Neural crest cell (in vitro differentiated cells): ENCODE results near the gene ABAT. TPM values are rescaled to one million over a fixed set of nuclear protein-coding genes. Genes with fewer than 3 reads are reported as not detected.

Experiments used
- DNase-seq: peaks from one replicate; pipeline ENCODE4 v3.0.0; 2021; ENCODE audit warnings: low read depth, mixed read lengths, low spot score
- H3K27ac Mint-ChIP-seq: one replicate; pipeline ENCODE4 v1.8.0; 2021; ENCODE audit warnings: mild to moderate bottlenecking, mixed read lengths; ENCODE audit not compliant: unreplicated experiment
- H3K27me3 Mint-ChIP-seq: 2 replicates; pipeline ENCODE4 v1.8.0; 2021; ENCODE audit warnings: low read depth, mild to moderate bottlenecking, mixed read lengths
- H3K36me3 Mint-ChIP-seq: 2 replicates; pipeline ENCODE4 v1.8.0; 2021; ENCODE audit warnings: low read depth, mild to moderate bottlenecking, mixed read lengths
- H3K4me1 Mint-ChIP-seq: 2 replicates; pipeline ENCODE4 v1.8.0; 2021; ENCODE audit warnings: mixed read lengths
- H3K4me3 Mint-ChIP-seq: one replicate; pipeline ENCODE4 v1.8.0; 2021; ENCODE audit warnings: mild to moderate bottlenecking, mixed read lengths
- H3K9me3 Mint-ChIP-seq: 2 replicates; pipeline ENCODE4 v1.8.0; 2021; ENCODE audit warnings: mixed read lengths
- CTCF ChIP-seq: fragments of 200-600 bp; sonication (generic); conservative IDR thresholded peaks from 2 replicates; pipeline ENCODE4 v1.5.0; 2021; ENCODE audit warnings: antibody characterized with exemption, mild to moderate bottlenecking
- total RNA-seq: library from RNA; stranded (reverse); gene quantifications from 2 replicates; pipeline ENCODE4 v1.2.1, GENCODE V29; 2021

The ABAT gene
- total RNA-seq, 1 donor from 2014 or later = 35.2 TPM

GRCh38 chr16:8727131-8727806, 52.9 kb downstream of the ABAT start:
- Mint-ChIP-seq H3K4me3 (no peak overlapping the region), H3K27ac (no peak overlapping the region), H3K36me3 (peaks cover 7% of the 10 kb centered on the region), H3K27me3 (no peaks in the 10 kb centered on the region), H3K9me3 (peaks cover 3% of the 10 kb centered on the region), H3K4me1 (peaks cover 30% of the 10 kb centered on the region)
- no peak for TF ChIP-seq CTCF
- no peak for DNase-seq

GRCh38 chr16:8727857-8728618, 53.6 kb downstream of the ABAT start:
- peaks cover 7% of the 10 kb centered on the region for H3K36me3 Mint-ChIP-seq
- peaks cover 30% of the 10 kb centered on the region for H3K4me1 Mint-ChIP-seq
- no peak for TF ChIP-seq CTCF
- H3K9me3 Mint-ChIP-seq = peaks cover 3% of the 10 kb centered on the region
- no peaks in the 10 kb centered on the region for H3K27me3 Mint-ChIP-seq
- no peak for DNase-seq
- no peak overlapping the region for H3K27ac Mint-ChIP-seq
- H3K4me3 Mint-ChIP-seq = no peak overlapping the region

GRCh38 chr16:8729779-8730334, 55.4 kb downstream of the ABAT start:
- Mint-ChIP-seq H3K9me3 (peaks cover 5% of the 10 kb centered on the region), H3K27ac (peak overlapping the region; percentile 87), H3K36me3 (peaks cover 14% of the 10 kb centered on the region), H3K4me3 (no peak overlapping the region), H3K27me3 (no peaks in the 10 kb centered on the region), H3K4me1 (peaks cover 30% of the 10 kb centered on the region)
- TF ChIP-seq CTCF = no peak
- no peak for DNase-seq

- no peak overlapping the region for H3K4me3 Mint-ChIP-seq
- no peak for TF ChIP-seq CTCF
- DNase-seq = no peak
- peaks cover 25% of the 10 kb centered on the region for H3K4me1 Mint-ChIP-seq
- H3K27me3 Mint-ChIP-seq = no peaks in the 10 kb centered on the region
- peak overlapping the region; percentile 87 for H3K27ac Mint-ChIP-seq
- H3K9me3 Mint-ChIP-seq = peaks cover 3% of the 10 kb centered on the region
- H3K36me3 Mint-ChIP-seq = peaks cover 12% of the 10 kb centered on the region
These were observed 56.0 kb downstream of the ABAT start for GRCh38 chr16:8730335-8730915.

GRCh38 chr16:8733849-8734540, 59.6 kb downstream of the ABAT start:
- no peak overlapping the region for H3K27ac Mint-ChIP-seq
- H3K4me3 Mint-ChIP-seq = no peak overlapping the region
- peaks cover 3% of the 10 kb centered on the region for H3K9me3 Mint-ChIP-seq
- peaks cover 21% of the 10 kb centered on the region for H3K36me3 Mint-ChIP-seq
- no peaks in the 10 kb centered on the region for H3K27me3 Mint-ChIP-seq
- no peak for TF ChIP-seq CTCF
- peaks cover 6% of the 10 kb centered on the region for H3K4me1 Mint-ChIP-seq
- no peak for DNase-seq
